Testis (tissue), 3 donors: ENCODE results near the gene VGLL4. TPM values are rescaled to one million over a fixed set of nuclear protein-coding genes. Genes with fewer than 3 reads are reported as not detected.
"Not testable (repeated sequence)": the region's sequence is repeated elsewhere in the genome, so short reads cannot be mapped to it uniquely, and the experiment has no call there.

Experiments
- DNase-seq: peaks from one replicate; pipeline ENCODE4 v3.0.0-alpha.2; 2019
- H3K27ac ChIP-seq, 2 donors: fragments of 200-600 bp; sonication (generic); one replicate each; pipeline ENCODE4 v1.5.1; 2019
- H3K27me3 ChIP-seq: fragments of 200-600 bp; sonication (generic); one replicate; pipeline ENCODE4 v1.5.1; 2019
- H3K36me3 ChIP-seq: fragments of 200-600 bp; sonication (generic); one replicate; pipeline ENCODE4 v1.5.1; 2017; ENCODE audit warnings: low read depth; ENCODE audit errors: missing control alignments
- H3K4me1 ChIP-seq: fragments of 200-600 bp; sonication (generic); one replicate; pipeline ENCODE4 v1.5.1; 2019
- H3K4me3 ChIP-seq, 2 donors: fragments of 200-600 bp; sonication (generic); one replicate each; pipeline ENCODE4 v1.5.1; 2017 to 2019
- H3K9me3 ChIP-seq: fragments of 200-600 bp; sonication (generic); one replicate; pipeline ENCODE4 v1.5.1; 2017
- POLR2A ChIP-seq: fragments of 450-650 bp; IDR thresholded peaks from one replicate; pipeline ENCODE4 v1.6.1; 2017; ENCODE audit warnings: antibody characterized with exemption, mild to moderate bottlenecking, moderate library complexity
- WGBS, 2 donors: methylation state at CpG; one replicate each; pipeline ENCODE4 v1.1.5; 2018; 5-methylcytosine and 5-hydroxymethylcytosine counted together
- intact Hi-C: fragments of 100-400 bp; cut with DNase I; formaldehyde crosslinking; loops from one replicate; pipeline ENCODE4 v1.15.1; 2023; ENCODE audit warnings: low total_unique reads
- polyA plus RNA-seq: library from polyadenylated mRNA; stranded (reverse); fragments of 350-450 nt; fragmentation: Illumina TruSeq; extraction: RNeasy Lipid Tissue Mini Kit (QIAGEN cat#74804); gene quantifications from one replicate; pipeline ENCODE4 v1.2.3, GENCODE V29; 2014; ENCODE audit warnings: low read depth, low replicate concordance; ENCODE audit not compliant: insufficient read depth
- total RNA-seq, 2 donors: library from RNA; depleted of rRNA; stranded (reverse); fragments of >200 nt; gene quantifications; one replicate each; pipeline ENCODE4 v1.2.3, GENCODE V29; 2016
- TF ChIP-seq, protein P1 (sequence below), 3 experiments: fragments of 450-650 bp in 2 of 3; fragments of 200-600 bp in 1 of 3; sonication (generic) in 1 of 3; IDR thresholded peaks; one replicate each; pipeline ENCODE4 v1.5.1; 2016 to 2019; ENCODE audit warnings: antibody characterized with exemption in 3 of 3, mild to moderate bottlenecking in 2 of 3, moderate library complexity in 1 of 3

The VGLL4 gene
- total and polyA plus RNA-seq, 3 donors from 2014 or later, result 72.9 to 209 (median 169) TPM

DNA sequence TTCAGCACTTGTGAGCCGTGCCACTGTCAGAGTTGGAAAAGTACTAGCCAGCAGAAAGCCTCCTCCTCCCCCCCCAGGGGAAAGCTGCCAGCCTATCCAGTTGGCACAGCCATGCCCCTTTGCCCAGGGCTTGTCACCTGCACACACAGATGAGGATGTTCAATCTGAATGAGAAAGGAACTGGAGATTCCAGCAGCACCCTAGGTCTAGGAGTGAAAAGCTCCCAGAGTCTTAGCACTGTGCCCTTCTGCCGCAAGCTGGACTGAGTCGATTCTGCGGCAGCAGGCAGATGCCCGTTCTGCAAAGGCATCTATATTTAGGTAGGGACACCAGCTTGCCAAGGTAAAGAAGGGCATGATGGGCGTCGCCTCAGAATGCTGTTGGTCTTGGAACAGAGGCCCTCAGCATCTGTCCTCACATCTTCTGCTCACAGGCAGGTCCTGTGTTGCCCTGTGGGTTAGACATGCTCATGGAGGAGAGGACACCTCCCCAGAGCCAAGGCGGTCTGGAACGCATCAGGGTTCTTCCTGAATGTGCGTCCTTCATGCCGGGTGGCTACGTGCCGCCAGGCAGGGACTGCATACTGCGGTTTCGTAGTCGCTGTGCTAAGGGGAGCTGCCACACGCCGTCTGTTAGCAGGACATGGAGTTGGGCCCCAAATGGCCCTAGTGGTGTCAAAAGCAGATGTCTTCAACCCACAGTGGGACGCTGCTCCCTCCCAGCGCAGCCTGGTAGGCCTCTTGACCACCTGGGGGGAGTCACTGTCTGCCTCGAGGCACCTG is 109.5 kb downstream of the VGLL4 start:
- DNase-seq, result no peak
- no peaks in the 10 kb centered on the region for H3K9me3 ChIP-seq
- no peak overlapping the region for H3K27ac ChIP-seq
- TF ChIP-seq POLR2A, result no peak
- TF ChIP-seq, protein P1, sequence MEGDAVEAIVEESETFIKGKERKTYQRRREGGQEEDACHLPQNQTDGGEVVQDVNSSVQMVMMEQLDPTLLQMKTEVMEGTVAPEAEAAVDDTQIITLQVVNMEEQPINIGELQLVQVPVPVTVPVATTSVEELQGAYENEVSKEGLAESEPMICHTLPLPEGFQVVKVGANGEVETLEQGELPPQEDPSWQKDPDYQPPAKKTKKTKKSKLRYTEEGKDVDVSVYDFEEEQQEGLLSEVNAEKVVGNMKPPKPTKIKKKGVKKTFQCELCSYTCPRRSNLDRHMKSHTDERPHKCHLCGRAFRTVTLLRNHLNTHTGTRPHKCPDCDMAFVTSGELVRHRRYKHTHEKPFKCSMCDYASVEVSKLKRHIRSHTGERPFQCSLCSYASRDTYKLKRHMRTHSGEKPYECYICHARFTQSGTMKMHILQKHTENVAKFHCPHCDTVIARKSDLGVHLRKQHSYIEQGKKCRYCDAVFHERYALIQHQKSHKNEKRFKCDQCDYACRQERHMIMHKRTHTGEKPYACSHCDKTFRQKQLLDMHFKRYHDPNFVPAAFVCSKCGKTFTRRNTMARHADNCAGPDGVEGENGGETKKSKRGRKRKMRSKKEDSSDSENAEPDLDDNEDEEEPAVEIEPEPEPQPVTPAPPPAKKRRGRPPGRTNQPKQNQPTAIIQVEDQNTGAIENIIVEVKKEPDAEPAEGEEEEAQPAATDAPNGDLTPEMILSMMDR (IDR thresholded peaks at IDR 0.05), result no peak
- H3K36me3 ChIP-seq, result no peaks in the 10 kb centered on the region
- no peaks in the 10 kb centered on the region for H3K27me3 ChIP-seq
- 79 to 87% methylated on average over 12 to 21 of the region's 21 CpGs for WGBS, 2 donors
- peaks cover 23% of the 10 kb centered on the region for H3K4me1 ChIP-seq
- H3K4me3 ChIP-seq, result no peak overlapping the region
- intact Hi-C loops, result no loop called here

DNA sequence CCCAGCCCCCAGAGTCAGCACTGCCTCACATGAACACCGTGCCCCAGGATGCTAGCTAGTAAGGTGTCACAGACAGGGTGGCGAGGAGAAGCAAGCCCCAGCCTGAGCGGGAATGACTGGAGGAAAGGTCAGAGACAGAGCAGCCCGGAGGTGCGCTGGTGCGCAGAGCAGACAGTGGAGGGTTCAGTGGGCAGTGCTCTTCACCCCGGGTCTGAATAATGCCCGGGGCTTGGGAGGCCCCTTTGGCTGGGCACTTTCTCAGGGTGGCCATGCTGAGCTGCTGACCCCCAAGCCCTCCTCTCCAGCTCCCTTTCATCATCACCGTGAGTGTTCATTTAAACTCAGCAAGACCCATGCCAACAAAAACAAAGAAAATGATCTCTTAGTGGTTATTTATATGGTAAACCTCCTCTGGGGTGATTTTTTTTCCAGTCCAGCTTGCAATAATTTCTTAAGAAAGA is 110.8 kb downstream of the VGLL4 start:
- Histone ChIP-seq H3K4me3 (no peak overlapping the region), H3K27ac (no peak overlapping the region), H3K36me3 (no peaks in the 10 kb centered on the region), H3K27me3 (no peaks in the 10 kb centered on the region), H3K9me3 (no peaks in the 10 kb centered on the region), H3K4me1 (peaks cover 23% of the 10 kb centered on the region)
- TF ChIP-seq, protein P1 (IDR thresholded peaks at IDR 0.05), result no peak
- no peak for TF ChIP-seq POLR2A
- WGBS, 2 donors, result 64 to 80% methylated on average over 9 of the region's 9 CpGs
- no peak for DNase-seq
- intact Hi-C loops, result no loop called here

- H3K4me3 ChIP-seq, result no peak overlapping the region
- H3K4me1 ChIP-seq, result peaks cover 15% of the 10 kb centered on the region
- no peaks in the 10 kb centered on the region for H3K9me3 ChIP-seq
- H3K36me3 ChIP-seq, result no peaks in the 10 kb centered on the region
- H3K27me3 ChIP-seq, result no peaks in the 10 kb centered on the region
- H3K27ac ChIP-seq, result no peak overlapping the region
- DNase-seq, result peak; percentile 66
- WGBS, 2 donors, result 51 to 73% methylated on average over 9 to 11 of the region's 11 CpGs
- TF ChIP-seq POLR2A, result no peak
- TF ChIP-seq, protein P1 (IDR thresholded peaks at IDR 0.05), result no peak
- intact Hi-C loops, result no loop called here
These were observed 113.5 kb downstream of the VGLL4 start for GRCh38 chr3:11530153-11530721.

GRCh38 chr3:11529281-11529680 is 114.4 kb downstream of the VGLL4 start:
- TF ChIP-seq, protein P1 (IDR thresholded peaks at IDR 0.05), result no peak
- TF ChIP-seq POLR2A, result no peak
- H3K9me3 ChIP-seq, result no peaks in the 10 kb centered on the region
- H3K4me3 ChIP-seq, result no peak overlapping the region
- 47 to 55% methylated on average over 4 of the region's 4 CpGs for WGBS, 2 donors
- DNase-seq, result no peak
- no peak overlapping the region for H3K27ac ChIP-seq
- H3K4me1 ChIP-seq, result peaks cover 14% of the 10 kb centered on the region
- intact Hi-C loops, result no loop called here
- no peaks in the 10 kb centered on the region for H3K36me3 ChIP-seq
- no peaks in the 10 kb centered on the region for H3K27me3 ChIP-seq

- H3K36me3 ChIP-seq, H3K4me3 ChIP-seq, H3K27me3 ChIP-seq, H3K9me3 ChIP-seq, H3K4me1 ChIP-seq, intact Hi-C loops, H3K27ac ChIP-seq, DNase-seq: not testable (repeated sequence)
- 96 to 97% methylated on average over 5 of the region's 5 CpGs for WGBS, 2 donors
These were observed 117.6 kb downstream of the VGLL4 start for GRCh38 chr3:11526121-11526520.
